CD4-positive, CD25-positive, alpha-beta regulatory T cell (primary cell): Measurements from ENCODE around the gene ADIPOR1. TPM values are rescaled to one million over a fixed set of nuclear protein-coding genes. Genes with fewer than 3 reads are reported as not detected.

Experiments
- ATAC-seq, 2 donors: fragments of 150-1000 bp; cut with Tn5 transposase; one replicate each; pipeline ENCODE4 v1.10.0; 2021; ENCODE audit warnings: low read depth in 2 of 2, moderate number of reproducible peaks in 2 of 2, moderate library complexity in 1 of 2
- DNase-seq, 3 donors: peaks; one replicate each; pipeline versions ENCODE4 v3.0.0 to v3.0.0-alpha.2; 2012 to 2022; ENCODE audit warnings: mixed read lengths in 1 of 3
- H3K27ac ChIP-seq: one replicate; pipeline ENCODE4 v1.7.0; 2013; ENCODE audit warnings: mild to moderate bottlenecking, low read length; ENCODE audit not compliant: insufficient read depth, poor library complexity, severe bottlenecking
- H3K27me3 ChIP-seq: one replicate; pipeline ENCODE4 v1.7.0; 2013; ENCODE audit warnings: low read length; ENCODE audit not compliant: control insufficient read depth, insufficient read depth
- H3K36me3 ChIP-seq: one replicate; pipeline ENCODE4 v1.7.0; 2013; ENCODE audit warnings: mild to moderate bottlenecking, low read length, moderate library complexity; ENCODE audit not compliant: control insufficient read depth, insufficient read depth
- H3K4me1 ChIP-seq: 2 replicates; pipeline ENCODE4 v1.7.0; 2013; ENCODE audit warnings: mild to moderate bottlenecking, low read length; ENCODE audit not compliant: insufficient read depth, control insufficient read depth, poor library complexity, severe bottlenecking
- H3K4me3 ChIP-seq: one replicate; pipeline ENCODE4 v1.7.0; 2013; ENCODE audit warnings: low read depth, mild to moderate bottlenecking, low read length, moderate library complexity
- H3K9me3 ChIP-seq, 2 experiments: 1 replicate in 1 of 2; 2 replicates in 1 of 2; pipeline ENCODE4 v1.7.0; 2013; ENCODE audit warnings: low read length in 2 of 2, mild to moderate bottlenecking in 1 of 2, moderate library complexity in 1 of 2; ENCODE audit not compliant: control insufficient read depth in 2 of 2
- H3K27ac Mint-ChIP-seq, 3 donors: one replicate each; pipeline ENCODE4 v1.8.0; 2020 to 2022; ENCODE audit warnings: mild to moderate bottlenecking in 3 of 3, mixed read lengths in 3 of 3, moderate library complexity in 2 of 3
- H3K27me3 Mint-ChIP-seq: one replicate; pipeline ENCODE4 v1.8.0; 2022; ENCODE audit warnings: mild to moderate bottlenecking, mixed read lengths
- H3K36me3 Mint-ChIP-seq: one replicate; pipeline ENCODE4 v1.8.0; 2020; ENCODE audit warnings: mixed read lengths
- H3K4me1 Mint-ChIP-seq, 4 donors: one replicate each; pipeline ENCODE4 v1.8.0; 2020 to 2022; ENCODE audit warnings: mixed read lengths in 4 of 4, mild to moderate bottlenecking in 1 of 4
- H3K4me3 Mint-ChIP-seq, 4 donors: one replicate each; pipeline ENCODE4 v1.8.0; 2020 to 2022; ENCODE audit warnings: mild to moderate bottlenecking in 4 of 4, mixed read lengths in 4 of 4, moderate library complexity in 3 of 4
- H3K9me3 Mint-ChIP-seq, 7 donors: one replicate each; pipeline ENCODE4 v1.8.0; 2020 to 2022; ENCODE audit warnings: mixed read lengths in 7 of 7, mild to moderate bottlenecking in 3 of 7, moderate library complexity in 2 of 7
- polyA plus RNA-seq, 4 donors: library from polyadenylated mRNA; unstranded; fragments of 300-500 nt; fragmentation: Illumina TruSeq; gene quantifications; one replicate each; pipeline ENCODE4 v1.2.3, GENCODE V29; 2021
- total RNA-seq: library from RNA; stranded (reverse); gene quantifications from one replicate; pipeline ENCODE4 v1.2.3, GENCODE V29; 2022

ADIPOR1 gene
- total and polyA plus RNA-seq, 5 donors from 2014 or later, result 70.0 to 117 (median 105) TPM

GRCh38 chr1:202982715-202983430, 24.8 kb upstream of the ADIPOR1 start:
- H3K36me3 Mint-ChIP-seq, result no peaks in the 10 kb centered on the region
- peaks cover 37% of the 10 kb centered on the region for H3K27me3 Mint-ChIP-seq
- H3K27ac ChIP-seq, result no peak overlapping the region
- no peaks in the 10 kb centered on the region for H3K9me3 Mint-ChIP-seq
- DNase-seq (no peak), ATAC-seq (no peak)
- no peaks in the 10 kb centered on the region for H3K4me1 ChIP-seq
- H3K9me3 ChIP-seq, result no peaks in the 10 kb centered on the region
- peaks cover 11% of the 10 kb centered on the region for H3K27me3 ChIP-seq
- no peak overlapping the region for H3K4me3 ChIP-seq
- no peaks in the 10 kb centered on the region for H3K4me1 Mint-ChIP-seq
- H3K27ac Mint-ChIP-seq, result no peak overlapping the region
- no peaks in the 10 kb centered on the region for H3K36me3 ChIP-seq
- H3K4me3 Mint-ChIP-seq, result no peak overlapping the region

- H3K4me1 ChIP-seq, result no peaks in the 10 kb centered on the region
- no peaks in the 10 kb centered on the region for H3K9me3 ChIP-seq
- Mint-ChIP-seq H3K9me3 (no peaks in the 10 kb centered on the region), H3K4me1 (no peaks in the 10 kb centered on the region), H3K36me3 (no peaks in the 10 kb centered on the region), H3K4me3 (no peak overlapping the region), H3K27me3 (peaks cover 37% of the 10 kb centered on the region), H3K27ac (peak overlapping the region in 1 of 3 donors; percentile 28)
- H3K36me3 ChIP-seq, result no peaks in the 10 kb centered on the region
- peaks cover 9% of the 10 kb centered on the region for H3K27me3 ChIP-seq
- no peak for ATAC-seq
- no peak overlapping the region for H3K4me3 ChIP-seq
- DNase-seq, result no peak
- H3K27ac ChIP-seq, result no peak overlapping the region
Measured at GRCh38 chr1:202981939-202982338, 23.8 kb upstream of the ADIPOR1 start.

GRCh38 chr1:202979459-202979858, 21.3 kb upstream of the ADIPOR1 start:
- no peak overlapping the region for H3K4me3 Mint-ChIP-seq
- no peak overlapping the region for H3K4me3 ChIP-seq

GRCh38 chr1:202976633-202977032, 18.5 kb upstream of the ADIPOR1 start:
- peaks cover 62% of the 10 kb centered on the region for H3K27me3 Mint-ChIP-seq
- Histone ChIP-seq H3K4me1 (no peaks in the 10 kb centered on the region), H3K36me3 (no peaks in the 10 kb centered on the region), H3K27me3 (peaks cover 14% of the 10 kb centered on the region), H3K9me3 (no peaks in the 10 kb centered on the region), H3K4me3 (no peak overlapping the region), H3K27ac (no peak overlapping the region)
- no peak overlapping the region for H3K4me3 Mint-ChIP-seq
- no peaks in the 10 kb centered on the region for H3K36me3 Mint-ChIP-seq
- no peaks in the 10 kb centered on the region for H3K4me1 Mint-ChIP-seq
- no peak overlapping the region for H3K27ac Mint-ChIP-seq
- DNase-seq, result no peak
- ATAC-seq, result no peak
- no peaks in the 10 kb centered on the region for H3K9me3 Mint-ChIP-seq

More at GRCh38 chr1:202979459-202979858, 21.3 kb upstream of the ADIPOR1 start:
- H3K36me3 Mint-ChIP-seq, result no peaks in the 10 kb centered on the region
- H3K27ac Mint-ChIP-seq, result no peak overlapping the region
- H3K9me3 Mint-ChIP-seq, result no peaks in the 10 kb centered on the region
- H3K4me1 ChIP-seq, result no peaks in the 10 kb centered on the region
- peaks cover 12% of the 10 kb centered on the region for H3K27me3 ChIP-seq
- peaks cover 50% of the 10 kb centered on the region for H3K27me3 Mint-ChIP-seq
- H3K4me1 Mint-ChIP-seq, result no peaks in the 10 kb centered on the region
- H3K9me3 ChIP-seq, result no peaks in the 10 kb centered on the region
- no peak overlapping the region for H3K27ac ChIP-seq
- DNase-seq, result no peak
- no peaks in the 10 kb centered on the region for H3K36me3 ChIP-seq
- no peak for ATAC-seq

- no peaks in the 10 kb centered on the region for H3K4me1 Mint-ChIP-seq
- no peaks in the 10 kb centered on the region for H3K9me3 Mint-ChIP-seq
- H3K4me3 ChIP-seq, result no peak overlapping the region
- ATAC-seq, result no peak
- no peaks in the 10 kb centered on the region for H3K4me1 ChIP-seq
- peaks cover 56% of the 10 kb centered on the region for H3K27me3 Mint-ChIP-seq
- DNase-seq, result no peak
- H3K27me3 ChIP-seq, result peaks cover 14% of the 10 kb centered on the region
- H3K36me3 ChIP-seq, result no peaks in the 10 kb centered on the region
- H3K27ac ChIP-seq, result no peak overlapping the region
- no peaks in the 10 kb centered on the region for H3K36me3 Mint-ChIP-seq
- H3K4me3 Mint-ChIP-seq, result peak overlapping the region in 2 of 4 donors; percentile 1 to 49
- H3K27ac Mint-ChIP-seq, result no peak overlapping the region
- no peaks in the 10 kb centered on the region for H3K9me3 ChIP-seq
Measured at GRCh38 chr1:202974856-202975255, 16.7 kb upstream of the ADIPOR1 start.

- DNase-seq (no peak), ATAC-seq (no peak)
- Mint-ChIP-seq H3K27ac (no peak overlapping the region), H3K27me3 (peaks cover 41% of the 10 kb centered on the region), H3K4me3 (peak overlapping the region in 2 of 4 donors; percentile 27 to 51), H3K9me3 (no peaks in the 10 kb centered on the region), H3K36me3 (no peaks in the 10 kb centered on the region), H3K4me1 (peaks cover 5 to 18% (median 16%) of the 10 kb centered on the region in 4 donors)
- Histone ChIP-seq H3K4me1 (peaks cover 13% of the 10 kb centered on the region), H3K4me3 (no peak overlapping the region), H3K9me3 (no peaks in the 10 kb centered on the region), H3K36me3 (no peaks in the 10 kb centered on the region), H3K27me3 (peaks cover 8% of the 10 kb centered on the region), H3K27ac (no peak overlapping the region)
Measured at GRCh38 chr1:202972046-202972445, 13.9 kb upstream of the ADIPOR1 start.

- Histone ChIP-seq H3K4me3 (no peak overlapping the region), H3K9me3 (no peaks in the 10 kb centered on the region), H3K27me3 (no peaks in the 10 kb centered on the region), H3K4me1 (peaks cover 22% of the 10 kb centered on the region), H3K36me3 (peaks cover 4% of the 10 kb centered on the region), H3K27ac (no peak overlapping the region)
- DNase-seq, result peak in 2 of 3 donors; percentile 37 to 77
- Mint-ChIP-seq H3K9me3 (no peaks in the 10 kb centered on the region), H3K4me1 (peaks cover 5 to 35% (median 21%) of the 10 kb centered on the region in 4 donors), H3K27me3 (peaks cover 17% of the 10 kb centered on the region), H3K27ac (peak overlapping the region; percentile 63 to 95 (median 70)), H3K4me3 (peak overlapping the region; percentile 36 to 97 (median 64)), H3K36me3 (peaks cover 5% of the 10 kb centered on the region)
- ATAC-seq, result peak; percentile 20 to 36
Measured at GRCh38 chr1:202968895-202969295, 10.8 kb upstream of the ADIPOR1 start.

- H3K36me3 Mint-ChIP-seq, result peaks cover 9% of the 10 kb centered on the region
Measured at GRCh38 chr1:202968351-202968750, 10.2 kb upstream of the ADIPOR1 start.

More at GRCh38 chr1:202968351-202968750, 10.2 kb upstream of the ADIPOR1 start:
- Histone ChIP-seq H3K27me3 (no peaks in the 10 kb centered on the region), H3K4me3 (peak overlapping the region; percentile 85), H3K36me3 (peaks cover 9% of the 10 kb centered on the region), H3K4me1 (peaks cover 22% of the 10 kb centered on the region), H3K9me3 (no peaks in the 10 kb centered on the region), H3K27ac (peak overlapping the region; percentile 87)
- ATAC-seq, result no peak
- peaks cover 5 to 35% (median 22%) of the 10 kb centered on the region in 4 donors for H3K4me1 Mint-ChIP-seq
- peaks cover 12% of the 10 kb centered on the region for H3K27me3 Mint-ChIP-seq
- H3K4me3 Mint-ChIP-seq, result peak overlapping the region; percentile 93 to 99 (median 96)
- no peak for DNase-seq
- no peaks in the 10 kb centered on the region for H3K9me3 Mint-ChIP-seq
- peak overlapping the region in 2 of 3 donors; percentile 93 to 95 for H3K27ac Mint-ChIP-seq
